Osteocyte (in vitro differentiated cells): Measurements from ENCODE around the gene ADRM1. TPM values are rescaled to one million over a fixed set of nuclear protein-coding genes. Genes with fewer than 3 reads are reported as not detected.

Experiments
- DNase-seq: peaks from one replicate; pipeline ENCODE4 v3.0.0; 2021; ENCODE audit warnings: mixed read lengths; ENCODE audit not compliant: unreplicated experiment; ENCODE audit errors: extremely low spot score
- H3K27ac Mint-ChIP-seq: one replicate; pipeline ENCODE4 v1.8.0; 2021; ENCODE audit warnings: mild to moderate bottlenecking, mixed read lengths; ENCODE audit not compliant: unreplicated experiment
- H3K27me3 Mint-ChIP-seq: one replicate; pipeline ENCODE4 v1.8.0; 2021; ENCODE audit warnings: mixed read lengths; ENCODE audit not compliant: unreplicated experiment
- H3K36me3 Mint-ChIP-seq: one replicate; pipeline ENCODE4 v1.8.0; 2021; ENCODE audit warnings: mixed read lengths; ENCODE audit not compliant: unreplicated experiment
- H3K4me1 Mint-ChIP-seq: one replicate; pipeline ENCODE4 v1.8.0; 2021; ENCODE audit warnings: mixed read lengths; ENCODE audit not compliant: unreplicated experiment
- H3K4me3 Mint-ChIP-seq: one replicate; pipeline ENCODE4 v1.8.0; 2021; ENCODE audit warnings: mild to moderate bottlenecking, moderate library complexity, mixed read lengths; ENCODE audit not compliant: unreplicated experiment
- H3K9me3 Mint-ChIP-seq: one replicate; pipeline ENCODE4 v1.8.0; 2021; ENCODE audit warnings: mixed read lengths; ENCODE audit not compliant: unreplicated experiment
- total RNA-seq: library from RNA; stranded (reverse); gene quantifications from 2 replicates; pipeline ENCODE4 v1.2.1, GENCODE V29; 2021
- TF ChIP-seq, protein P1 (sequence below): fragments of 200-600 bp; sonication (generic); IDR thresholded peaks from 2 replicates; pipeline ENCODE4 v1.5.0; 2021; ENCODE audit warnings: antibody characterized with exemption, mild to moderate bottlenecking, moderate library complexity

Gene ADRM1
- total RNA-seq, 1 donor from 2014 or later = 83.9 TPM

DNA sequence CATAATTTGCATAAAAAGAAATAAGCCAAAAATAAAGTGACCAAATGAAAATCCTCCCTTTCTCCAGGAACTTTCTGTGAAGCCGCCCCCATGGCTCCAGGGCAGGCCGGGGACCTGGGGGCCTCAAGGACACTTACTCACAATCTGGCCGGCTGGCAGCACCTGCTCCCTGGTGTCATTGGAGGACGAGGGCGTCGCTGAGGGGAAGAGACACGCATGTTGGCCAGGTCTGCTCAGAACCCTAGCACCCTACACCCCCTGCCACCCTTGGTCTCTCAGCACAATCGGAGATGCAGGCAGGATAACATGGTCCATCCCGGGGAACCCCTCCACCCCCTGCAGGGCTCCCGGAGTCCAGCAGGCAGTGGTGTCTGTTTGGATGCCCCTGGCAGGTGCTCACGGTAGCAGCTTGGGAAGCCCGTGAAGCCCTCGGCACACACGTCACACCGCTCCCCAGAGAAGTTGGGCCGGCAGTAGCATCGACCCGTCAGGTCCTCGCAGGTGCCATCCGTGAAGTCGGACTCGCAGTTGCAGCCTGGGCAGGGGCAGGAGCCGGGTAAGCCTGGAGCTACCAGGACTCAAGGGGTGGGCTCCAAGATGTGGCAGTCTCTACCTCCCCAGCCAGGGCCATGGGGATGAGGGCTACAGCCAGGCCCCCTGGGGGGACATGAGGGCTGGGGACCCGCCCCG, 43.0 kb downstream of the ADRM1 start:
- Mint-ChIP-seq H3K27ac (no peak overlapping the region), H3K4me3 (no peak overlapping the region), H3K4me1 (peaks cover 4% of the 10 kb centered on the region)

GRCh38 chr20:62346398-62347150, 43.8 kb downstream of the ADRM1 start:
- no peak for DNase-seq
- no peak overlapping the region for H3K27ac Mint-ChIP-seq
- peaks cover 26% of the 10 kb centered on the region for H3K36me3 Mint-ChIP-seq
- TF ChIP-seq, protein P1, sequence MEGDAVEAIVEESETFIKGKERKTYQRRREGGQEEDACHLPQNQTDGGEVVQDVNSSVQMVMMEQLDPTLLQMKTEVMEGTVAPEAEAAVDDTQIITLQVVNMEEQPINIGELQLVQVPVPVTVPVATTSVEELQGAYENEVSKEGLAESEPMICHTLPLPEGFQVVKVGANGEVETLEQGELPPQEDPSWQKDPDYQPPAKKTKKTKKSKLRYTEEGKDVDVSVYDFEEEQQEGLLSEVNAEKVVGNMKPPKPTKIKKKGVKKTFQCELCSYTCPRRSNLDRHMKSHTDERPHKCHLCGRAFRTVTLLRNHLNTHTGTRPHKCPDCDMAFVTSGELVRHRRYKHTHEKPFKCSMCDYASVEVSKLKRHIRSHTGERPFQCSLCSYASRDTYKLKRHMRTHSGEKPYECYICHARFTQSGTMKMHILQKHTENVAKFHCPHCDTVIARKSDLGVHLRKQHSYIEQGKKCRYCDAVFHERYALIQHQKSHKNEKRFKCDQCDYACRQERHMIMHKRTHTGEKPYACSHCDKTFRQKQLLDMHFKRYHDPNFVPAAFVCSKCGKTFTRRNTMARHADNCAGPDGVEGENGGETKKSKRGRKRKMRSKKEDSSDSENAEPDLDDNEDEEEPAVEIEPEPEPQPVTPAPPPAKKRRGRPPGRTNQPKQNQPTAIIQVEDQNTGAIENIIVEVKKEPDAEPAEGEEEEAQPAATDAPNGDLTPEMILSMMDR = no peak
- no peaks in the 10 kb centered on the region for H3K9me3 Mint-ChIP-seq
- H3K4me1 Mint-ChIP-seq = peaks cover 4% of the 10 kb centered on the region
- no peak overlapping the region for H3K4me3 Mint-ChIP-seq
- no peaks in the 10 kb centered on the region for H3K27me3 Mint-ChIP-seq

More for the DNA sequence above, 43.0 kb downstream of the ADRM1 start:
- no peak for DNase-seq
- Mint-ChIP-seq H3K9me3 (no peaks in the 10 kb centered on the region), H3K27me3 (no peaks in the 10 kb centered on the region), H3K36me3 (peaks cover 31% of the 10 kb centered on the region)
- TF ChIP-seq, protein P1 = no peak

GRCh38 chr20:62347151-62347404, 44.3 kb downstream of the ADRM1 start:
- H3K27ac Mint-ChIP-seq = no peak overlapping the region
- H3K9me3 Mint-ChIP-seq = no peaks in the 10 kb centered on the region
- H3K4me1 Mint-ChIP-seq = peaks cover 4% of the 10 kb centered on the region
- TF ChIP-seq, protein P1 = no peak
- no peaks in the 10 kb centered on the region for H3K27me3 Mint-ChIP-seq
- no peak overlapping the region for H3K4me3 Mint-ChIP-seq
- no peak for DNase-seq
- peaks cover 23% of the 10 kb centered on the region for H3K36me3 Mint-ChIP-seq

GRCh38 chr20:62347445-62347844, 44.6 kb downstream of the ADRM1 start:
- no peak overlapping the region for H3K4me3 Mint-ChIP-seq
- H3K9me3 Mint-ChIP-seq = no peaks in the 10 kb centered on the region
- peaks cover 4% of the 10 kb centered on the region for H3K4me1 Mint-ChIP-seq
- DNase-seq = no peak
- no peak overlapping the region for H3K27ac Mint-ChIP-seq
- TF ChIP-seq, protein P1 = no peak
- no peaks in the 10 kb centered on the region for H3K27me3 Mint-ChIP-seq
- H3K36me3 Mint-ChIP-seq = peaks cover 23% of the 10 kb centered on the region

DNA sequence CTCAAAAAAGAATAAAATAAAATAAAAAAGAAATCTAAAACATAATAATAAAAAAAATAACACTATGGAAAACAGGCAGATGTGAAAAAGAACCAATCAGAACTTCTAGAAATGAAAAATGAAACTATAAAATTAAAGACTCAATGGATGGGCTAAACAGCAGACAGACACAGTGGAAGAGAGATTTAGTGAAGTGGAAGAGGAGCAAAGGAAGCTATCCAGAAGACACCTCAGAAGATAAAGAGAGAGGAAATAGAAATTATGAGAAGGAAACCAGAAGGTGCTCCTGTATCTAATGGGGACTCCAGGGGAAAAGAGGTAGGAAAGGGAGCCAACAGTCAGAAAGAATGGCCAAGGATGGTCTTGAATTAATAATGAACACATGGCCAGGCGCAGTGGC, 45.8 kb downstream of the ADRM1 start:
- Mint-ChIP-seq H3K36me3 (peaks cover 16% of the 10 kb centered on the region), H3K9me3 (no peaks in the 10 kb centered on the region), H3K4me3 (no peak overlapping the region), H3K27ac (no peak overlapping the region), H3K4me1 (peaks cover 4% of the 10 kb centered on the region), H3K27me3 (no peaks in the 10 kb centered on the region)
- TF ChIP-seq, protein P1 = no peak
- DNase-seq = no peak
